Endothelial cell of umbilical vein (primary cell): ENCODE results near the gene MRPL55. TPM values are rescaled to one million over a fixed set of nuclear protein-coding genes. Genes with fewer than 3 reads are reported as not detected.

Experiments
- BruUV-seq: library from RNA; stranded (reverse); fragments of 400-500 nt; replicated peaks from 2 replicates; lab custom pipeline; 2021; lab: Mats Ljungman, UMichigan
- CTCF ChIA-PET: fragments of 300-600, 350-600 bp; sonication (Branson Sonifier 250); formaldehyde crosslinking; loops from one replicate; lab custom pipeline; 2021; ENCODE audit warnings: antibody characterized with exemption, inconsistent platforms; lab: Charles Lee
- POLR2A ChIA-PET: fragments of 300-600, 350-600 bp; sonication (Branson Sonifier 250); formaldehyde crosslinking; loops from one replicate; lab custom pipeline; 2021; ENCODE audit warnings: antibody characterized with exemption, inconsistent platforms; lab: Charles Lee
- DNase-seq: peaks from one replicate; pipeline ENCODE4 v3.0.0-alpha.2; 2011; ENCODE audit warnings: low read depth, low spot score
- FAIRE-seq: peaks from 2 replicates; lab custom pipeline; 2011; peaks lifted over from hg19 to GRCh38; lab: Jason Lieb, UNC
- H2AFZ ChIP-seq: 2 replicates; pipeline ENCODE4 v1.6.0; 2012; ENCODE audit warnings: low read depth, low read length, control low read depth, inconsistent platforms
- H3K27ac ChIP-seq: 2 replicates; pipeline ENCODE4 v1.5.1; 2011; ENCODE audit warnings: low read depth, mild to moderate bottlenecking, control low read depth, low read length, moderate library complexity; ENCODE audit not compliant: insufficient read depth
- H3K27me3 ChIP-seq, 2 experiments: 2 replicates each; pipeline versions ENCODE4 v1.6.0 to v1.6.1; 2011; ENCODE audit warnings: low read length in 2 of 2, mixed read lengths in 1 of 2; ENCODE audit not compliant: control insufficient read depth in 2 of 2, insufficient read depth in 2 of 2
- H3K36me3 ChIP-seq, 2 experiments: 2 replicates in 1 of 2; 3 replicates in 1 of 2; pipeline ENCODE4 v1.5.1; 2011; ENCODE audit warnings: low read length in 2 of 2, mild to moderate bottlenecking in 1 of 2, moderate library complexity in 1 of 2; ENCODE audit not compliant: control insufficient read depth in 2 of 2, insufficient read depth in 2 of 2; ENCODE audit errors: extremely low read depth in 1 of 2
- H3K4me1 ChIP-seq: 3 replicates; pipeline ENCODE4 v1.5.1; 2011; ENCODE audit warnings: mild to moderate bottlenecking, low read length; ENCODE audit not compliant: control insufficient read depth, insufficient read depth; ENCODE audit errors: extremely low read depth
- H3K4me2 ChIP-seq: 2 replicates; pipeline ENCODE4 v1.6.1; 2011; ENCODE audit warnings: low read length, control low read depth, mixed read lengths; ENCODE audit not compliant: insufficient read depth
- H3K4me3 ChIP-seq, 3 experiments: fragments of 200-600 bp in 1 of 3; sonication (generic), shearing (Covaris generic) in 1 of 3; replicated peaks in 1 of 3; 2 replicates each; pipeline ENCODE4 v1.5.1; 2011 to 2016; ENCODE audit warnings: control low read depth in 3 of 3, low read length in 3 of 3, mild to moderate bottlenecking in 2 of 3, inconsistent platforms in 1 of 3, low read depth in 1 of 3, moderate library complexity in 1 of 3; ENCODE audit not compliant: insufficient read depth in 1 of 3
- H3K79me2 ChIP-seq: 2 replicates; pipeline ENCODE4 v1.6.0; 2012; ENCODE audit warnings: low read length, inconsistent platforms; ENCODE audit not compliant: control insufficient read depth, insufficient read depth
- H3K9ac ChIP-seq: replicated peaks from 2 replicates; pipeline ENCODE3; 2011; ENCODE audit warnings: low read length, control low read depth; ENCODE audit not compliant: insufficient read depth; ENCODE audit errors: extremely low read depth
- H3K9me1 ChIP-seq: replicated peaks from 3 replicates; pipeline ENCODE4 v1.6.0; 2011; ENCODE audit warnings: mild to moderate bottlenecking, low read length; ENCODE audit not compliant: control insufficient read depth, insufficient read depth; ENCODE audit errors: extremely low read depth
- H3K9me3 ChIP-seq: replicated peaks from 2 replicates; pipeline ENCODE4 v1.5.1; 2012; ENCODE audit warnings: low read length, inconsistent platforms; ENCODE audit not compliant: control insufficient read depth, insufficient read depth
- H4K20me1 ChIP-seq: replicated peaks from 2 replicates; pipeline ENCODE3; 2011; ENCODE audit warnings: mild to moderate bottlenecking, low read length; ENCODE audit not compliant: control insufficient read depth, insufficient read depth; ENCODE audit errors: extremely low read depth
- CTCF ChIP-seq, 2 donors: IDR thresholded peaks; 1 replicate in 1 of 2; 2 replicates in 1 of 2; pipeline ENCODE4 v1.5.1; 2011; ENCODE audit warnings: low read length in 2 of 2, mild to moderate bottlenecking in 2 of 2, moderate library complexity in 2 of 2, control low read depth in 1 of 2, inconsistent platforms in 1 of 2, low read depth in 1 of 2; ENCODE audit not compliant: insufficient read depth in 1 of 2; ENCODE audit errors: extremely low read depth in 1 of 2
- EZH2 ChIP-seq: IDR thresholded peaks from 2 replicates; pipeline ENCODE4 v1.6.1; 2012; ENCODE audit warnings: borderline replicate concordance, low read depth, mild to moderate bottlenecking, moderate library complexity, low read length, inconsistent platforms; ENCODE audit not compliant: severe bottlenecking
- FOS ChIP-seq: IDR thresholded peaks from 2 replicates; pipeline ENCODE4 v1.6.1; 2011; ENCODE audit warnings: mild to moderate bottlenecking, low read length, moderate library complexity, borderline replicate concordance; ENCODE audit not compliant: insufficient read depth
- GATA2 ChIP-seq: IDR thresholded peaks from 2 replicates; pipeline ENCODE4 v1.7.0; 2011; ENCODE audit warnings: low read depth, mild to moderate bottlenecking, moderate library complexity, mixed read lengths, low read length; ENCODE audit not compliant: insufficient read length, insufficient read depth
- JUN ChIP-seq: IDR thresholded peaks from 2 replicates; pipeline ENCODE4 v1.6.1; 2011; ENCODE audit warnings: borderline replicate concordance, low read depth; ENCODE audit not compliant: insufficient read length, insufficient read depth
- MAX ChIP-seq: IDR thresholded peaks from 2 replicates; pipeline ENCODE4 v1.6.1; 2011; ENCODE audit not compliant: insufficient read depth, insufficient read length
- MYC ChIP-seq: IDR thresholded peaks from one replicate; pipeline ENCODE4 v1.6.1; 2011; ENCODE audit warnings: mild to moderate bottlenecking, low read depth, low read length
- POLR2A ChIP-seq: IDR thresholded peaks from 2 replicates; pipeline ENCODE4 v1.6.1; 2012; ENCODE audit warnings: low read depth, mild to moderate bottlenecking, control low read depth, low read length
- POLR2AphosphoS5 ChIP-seq: IDR thresholded peaks from 2 replicates; pipeline ENCODE4 v1.6.1; 2012; ENCODE audit warnings: low read depth, mild to moderate bottlenecking, control low read depth, low read length, moderate library complexity; ENCODE audit not compliant: insufficient read depth
- dilution Hi-C: fragments of 300-500 bp; cut with MboI; formaldehyde crosslinking; loops from one replicate; pipeline ENCODE4 v1.15.0; 2019; ENCODE audit warnings: low sequenced_read_pairs; ENCODE audit not compliant: extremely low pct_ligation_motif_present
- intact Hi-C: fragments of 100-400 bp; cut with micrococcal nuclease; formaldehyde crosslinking; loops from one replicate; pipeline ENCODE4 v1.10.0; 2022
- polyA plus RNA-seq, 4 experiments: library from polyadenylated mRNA; depleted of rRNA in 3 of 4; stranded (reverse) in 3 of 4; unstranded in 1 of 4; fragments of >200 nt; gene quantifications; 2 replicates each; pipeline versions ENCODE4 v1.2.1 to v1.2.3, GENCODE V29; 2011 to 2012; ENCODE audit warnings: missing spikeins in 1 of 4
- total RNA-seq: library from RNA; stranded (reverse); gene quantifications from 2 replicates; pipeline ENCODE4 v1.2.3, GENCODE V29; 2021

Gene MRPL55
- total and polyA plus RNA-seq, 2 donors (not counting 3 experiments of a cell fraction or from before 2014, with no cell fraction given): 58.7 to 155 TPM

GRCh38 chr1:228063251-228064191 lies 45.6 kb downstream of the MRPL55 start:
- H4K20me1 ChIP-seq: no peaks in the 10 kb centered on the region
- H2AFZ ChIP-seq: no peak overlapping the region
- no TSS peak for BruUV-seq
- no peak overlapping the region for H3K4me2 ChIP-seq
- H3K9me1 ChIP-seq: no peaks in the 10 kb centered on the region
- H3K27me3 ChIP-seq: peaks cover 12 to 14% of the 10 kb centered on the region in 2 experiments
- POLR2A ChIA-PET: no interaction called here
- intact Hi-C loops: no loop called here
- no peaks in the 10 kb centered on the region for H3K9me3 ChIP-seq
- H3K79me2 ChIP-seq: no peaks in the 10 kb centered on the region
- no peak overlapping the region for H3K9ac ChIP-seq
- CTCF ChIA-PET: no interaction called here
- H3K27ac ChIP-seq: no peak overlapping the region
- no peak overlapping the region for H3K4me3 ChIP-seq
- dilution Hi-C loops: no loop called here
- no peak for TF ChIP-seq GATA2
- TF ChIP-seq POLR2AphosphoS5: no peak
- TF ChIP-seq MAX: no peak
- TF ChIP-seq JUN: no peak
- no peak for TF ChIP-seq FOS
- TF ChIP-seq MYC: no peak
- no peak for TF ChIP-seq EZH2
- no peak for TF ChIP-seq CTCF (IDR thresholded peaks at IDR 0.05; ENCODE audit: extremely low read depth in 1 of 2, insufficient read depth in 1 of 2, low read depth in 1 of 2, low read length in 2 of 2)
- TF ChIP-seq POLR2A: no peak
- no peak for FAIRE-seq
- no peak for DNase-seq
- no peaks in the 10 kb centered on the region for H3K4me1 ChIP-seq
- no peaks in the 10 kb centered on the region for H3K36me3 ChIP-seq
